ENCODE results near the gene C1orf116.
A peak's percentile ranks its signal among the peaks of the same experiment; 100 is the strongest.

The C1orf116 gene

DNA sequence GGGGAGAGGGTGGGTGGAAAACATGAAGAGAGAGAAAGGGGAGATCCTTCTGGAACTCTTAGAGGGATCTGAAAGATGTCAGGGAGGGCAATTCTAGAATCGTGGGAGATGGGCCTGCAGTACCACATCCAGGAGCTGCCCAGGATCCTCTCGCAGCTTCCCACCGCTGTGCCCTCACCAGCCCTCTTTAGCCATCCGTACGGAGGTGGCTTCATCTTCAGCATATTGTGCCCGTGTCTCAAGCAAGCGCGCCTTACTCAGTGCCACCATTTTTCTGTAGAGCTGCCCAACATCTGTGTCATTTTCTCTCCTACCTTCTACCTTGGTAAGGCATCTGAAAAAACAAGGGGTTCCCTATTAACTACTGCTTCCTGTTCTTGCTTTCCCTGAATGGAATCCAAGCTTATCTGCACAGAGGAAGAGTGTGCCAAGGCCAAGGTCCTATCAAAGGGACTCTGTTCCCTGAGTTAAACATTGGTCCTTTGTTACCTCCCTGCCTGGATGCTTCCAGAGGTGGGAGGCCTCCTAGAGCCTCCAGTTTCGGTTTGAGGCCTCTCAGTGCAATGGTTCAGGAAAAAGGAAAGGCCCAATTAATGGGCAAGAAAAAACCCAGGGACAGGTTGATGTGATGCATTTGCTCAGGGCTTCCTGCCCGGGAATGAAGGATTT is 23.2 kb downstream of the C1orf116 start:
- no peak overlapping the region for H3K4me3 ChIP-seq (ENCODE audit: control insufficient read depth, low read depth, low read length)
- DNase-seq (ENCODE audit: low read depth) = no peak
- TF ChIP-seq, protein P1, sequence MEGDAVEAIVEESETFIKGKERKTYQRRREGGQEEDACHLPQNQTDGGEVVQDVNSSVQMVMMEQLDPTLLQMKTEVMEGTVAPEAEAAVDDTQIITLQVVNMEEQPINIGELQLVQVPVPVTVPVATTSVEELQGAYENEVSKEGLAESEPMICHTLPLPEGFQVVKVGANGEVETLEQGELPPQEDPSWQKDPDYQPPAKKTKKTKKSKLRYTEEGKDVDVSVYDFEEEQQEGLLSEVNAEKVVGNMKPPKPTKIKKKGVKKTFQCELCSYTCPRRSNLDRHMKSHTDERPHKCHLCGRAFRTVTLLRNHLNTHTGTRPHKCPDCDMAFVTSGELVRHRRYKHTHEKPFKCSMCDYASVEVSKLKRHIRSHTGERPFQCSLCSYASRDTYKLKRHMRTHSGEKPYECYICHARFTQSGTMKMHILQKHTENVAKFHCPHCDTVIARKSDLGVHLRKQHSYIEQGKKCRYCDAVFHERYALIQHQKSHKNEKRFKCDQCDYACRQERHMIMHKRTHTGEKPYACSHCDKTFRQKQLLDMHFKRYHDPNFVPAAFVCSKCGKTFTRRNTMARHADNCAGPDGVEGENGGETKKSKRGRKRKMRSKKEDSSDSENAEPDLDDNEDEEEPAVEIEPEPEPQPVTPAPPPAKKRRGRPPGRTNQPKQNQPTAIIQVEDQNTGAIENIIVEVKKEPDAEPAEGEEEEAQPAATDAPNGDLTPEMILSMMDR (conservative IDR thresholded peaks at IDR 0.05; ENCODE audit: control insufficient read depth, insufficient read depth, low read depth, low read length) = no peak

DNA sequence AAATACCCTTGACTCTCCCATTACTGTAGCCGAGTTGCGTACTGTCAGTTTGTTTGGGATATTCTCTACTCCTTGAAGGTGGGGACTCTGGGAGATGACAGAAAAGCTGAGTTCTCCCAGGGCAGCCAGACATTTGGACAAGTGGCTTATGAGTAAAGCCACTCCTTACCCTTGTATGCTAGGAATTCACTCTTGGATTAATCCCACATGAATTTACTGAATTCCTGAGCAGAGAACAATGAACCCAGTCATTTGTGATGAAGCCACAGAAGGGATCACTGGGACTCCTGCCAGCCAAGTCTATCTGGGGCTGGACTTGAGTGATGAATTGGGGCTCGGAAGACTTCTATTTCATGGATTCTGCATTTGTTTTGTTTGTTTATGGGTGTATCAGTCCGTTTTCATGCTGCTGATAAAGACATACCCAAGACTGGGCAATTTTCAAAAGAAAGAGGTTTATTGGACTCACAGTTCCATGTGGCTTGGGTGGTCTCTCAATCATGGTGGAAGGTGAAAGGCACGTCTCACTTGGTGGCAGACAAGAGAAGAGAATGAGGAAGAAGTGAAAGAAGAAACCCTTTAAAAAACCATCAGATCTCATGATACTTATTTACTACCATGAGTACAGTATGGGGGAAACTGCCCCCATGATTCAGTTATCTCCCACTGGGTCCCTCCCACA is 25.1 kb downstream of the C1orf116 start:
- TF ChIP-seq, protein P1 (conservative IDR thresholded peaks at IDR 0.05; ENCODE audit: control insufficient read depth, insufficient read depth, low read depth, low read length) = no peak
- peak; percentile 80 for DNase-seq (ENCODE audit: low read depth)
- H3K4me3 ChIP-seq (ENCODE audit: control insufficient read depth, low read depth, low read length) = no peak overlapping the region

DNA sequence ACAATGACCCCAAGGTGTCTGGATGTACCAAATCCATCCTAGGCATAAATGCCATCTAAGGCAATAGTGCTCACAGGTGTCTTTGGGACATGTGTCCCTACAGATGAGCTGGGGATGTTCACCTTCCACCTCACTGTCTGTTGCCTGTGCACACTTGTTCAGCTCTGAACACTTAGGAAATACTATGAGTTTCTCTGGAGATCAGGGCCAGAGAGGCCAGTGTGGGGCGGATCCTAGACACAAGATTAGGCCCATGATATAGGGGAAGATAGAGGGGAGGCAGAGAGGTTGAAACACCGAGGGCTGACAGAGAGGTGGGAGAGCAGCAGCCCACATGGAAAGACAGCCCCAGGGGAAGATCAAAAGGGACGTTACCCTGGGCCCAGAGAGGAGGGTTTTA is 25.6 kb downstream of the C1orf116 start:
- H3K4me3 ChIP-seq (ENCODE audit: control insufficient read depth, low read depth, low read length) = no peak overlapping the region
- DNase-seq (ENCODE audit: low read depth) = no peak
- TF ChIP-seq, protein P1 (conservative IDR thresholded peaks at IDR 0.05; ENCODE audit: control insufficient read depth, insufficient read depth, low read depth, low read length) = no peak

DNA sequence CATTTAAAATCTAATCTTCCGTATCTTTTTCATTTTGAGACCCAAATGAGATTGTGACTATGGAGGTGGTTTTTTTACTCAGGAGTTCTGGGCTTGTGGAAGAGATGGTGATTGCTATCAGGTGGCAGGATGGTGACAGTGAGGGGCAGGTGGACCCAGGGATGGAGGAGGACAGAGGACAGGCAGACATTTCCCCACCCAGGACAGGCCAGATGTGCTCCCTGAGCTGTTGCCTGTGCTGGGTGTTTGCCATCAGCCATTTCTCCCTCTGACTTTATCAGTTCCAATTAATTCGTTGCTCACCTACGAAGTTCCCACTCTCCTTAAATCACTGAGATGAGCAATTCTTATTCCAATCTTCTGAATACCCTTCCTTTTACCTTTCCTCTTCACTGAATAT is 26.5 kb downstream of the C1orf116 start:
- no peak for DNase-seq (ENCODE audit: low read depth)
- H3K4me3 ChIP-seq (ENCODE audit: control insufficient read depth, low read depth, low read length) = no peak overlapping the region
- TF ChIP-seq, protein P1 (conservative IDR thresholded peaks at IDR 0.05; ENCODE audit: control insufficient read depth, insufficient read depth, low read depth, low read length) = no peak

DNA sequence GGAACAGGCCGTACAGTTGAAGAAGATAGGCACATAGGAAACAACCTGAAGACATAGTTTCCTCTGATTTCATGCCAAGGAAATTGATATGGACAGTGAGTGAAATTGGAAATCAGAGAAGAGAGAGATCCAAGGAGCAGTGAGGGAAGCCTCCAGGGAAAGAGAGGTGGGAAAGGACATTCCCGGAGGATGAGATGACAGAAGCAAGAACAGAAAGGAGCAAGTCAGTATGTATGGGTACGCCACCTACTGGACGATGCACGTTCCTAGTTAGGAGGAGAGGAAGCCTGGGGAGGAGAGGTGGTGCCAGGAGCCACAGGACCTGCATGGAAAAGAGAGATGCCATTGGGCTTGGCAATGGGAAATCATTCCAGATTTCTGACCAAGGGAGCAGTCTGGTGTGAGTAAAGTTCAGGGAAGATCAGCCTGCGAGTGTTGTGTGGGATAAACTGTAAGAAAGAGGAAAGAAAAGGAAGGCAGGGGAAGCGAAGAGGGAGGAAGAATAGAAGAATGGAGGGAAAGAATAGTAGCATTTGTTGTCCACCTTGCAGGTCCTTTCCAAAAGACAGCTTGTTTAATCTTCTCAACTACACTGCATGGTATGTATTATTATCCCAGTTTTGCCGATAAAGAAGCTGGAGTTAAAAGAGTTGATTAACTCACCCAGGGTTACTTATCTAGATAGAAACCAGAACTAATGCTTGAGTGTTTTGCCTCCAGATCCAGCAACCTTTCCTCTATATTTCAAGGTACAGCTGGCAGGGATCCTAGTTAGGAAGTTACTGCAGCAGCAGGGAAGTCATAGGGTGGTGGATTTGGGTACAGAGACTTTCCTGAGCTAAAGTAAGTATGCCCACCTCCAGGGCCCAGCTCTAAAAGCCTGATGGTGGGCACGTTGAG is 27.4 kb downstream of the C1orf116 start:
- TF ChIP-seq, protein P1 (conservative IDR thresholded peaks at IDR 0.05; ENCODE audit: control insufficient read depth, insufficient read depth, low read depth, low read length) = peak; percentile 86
- no peak overlapping the region for H3K4me3 ChIP-seq (ENCODE audit: control insufficient read depth, low read depth, low read length)
- DNase-seq (ENCODE audit: low read depth) = peak; percentile 77

DNA sequence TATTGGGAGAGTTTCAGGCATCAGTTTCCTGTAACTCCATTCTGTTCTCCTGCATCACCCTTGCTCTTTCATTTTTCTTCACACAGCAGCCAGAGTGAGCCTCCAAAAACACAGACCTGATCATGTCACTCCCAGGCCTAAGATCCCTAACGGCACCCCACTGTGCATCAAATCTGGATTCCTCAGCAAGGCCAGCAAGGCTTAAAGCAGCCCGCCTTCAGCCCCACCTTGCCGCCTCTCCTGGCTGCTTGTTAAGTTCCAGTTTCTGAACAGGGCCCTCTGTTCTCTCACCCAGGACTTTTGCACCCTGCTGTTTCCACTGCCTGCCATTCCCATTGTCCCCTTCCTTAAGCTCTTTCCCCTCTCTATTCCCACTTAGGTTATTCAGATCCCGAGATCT is 29.3 kb downstream of the C1orf116 start:
- DNase-seq (ENCODE audit: low read depth) = no peak
- TF ChIP-seq, protein P1 (conservative IDR thresholded peaks at IDR 0.05; ENCODE audit: control insufficient read depth, insufficient read depth, low read depth, low read length) = no peak
- no peak overlapping the region for H3K4me3 ChIP-seq (ENCODE audit: control insufficient read depth, low read depth, low read length)
